H7 (cell line): ENCODE data around the gene AMER3. TPM values are rescaled to one million over a fixed set of nuclear protein-coding genes. Genes with fewer than 3 reads are reported as not detected.

ENCODE experiments used
- DNase-seq: peaks from one replicate; pipeline ENCODE4 v3.0.0; 2012
- H3K27me3 ChIP-seq: 2 replicates; pipeline ENCODE4 v1.6.0; 2011; ENCODE audit warnings: mild to moderate bottlenecking, low read length; ENCODE audit not compliant: control insufficient read depth, insufficient read depth
- H3K36me3 ChIP-seq: replicated peaks from 2 replicates; pipeline ENCODE4 v1.5.1; 2011; ENCODE audit warnings: low read length; ENCODE audit not compliant: control insufficient read depth, insufficient read depth
- H3K4me3 ChIP-seq: 2 replicates; pipeline ENCODE4 v1.5.1; 2011; ENCODE audit warnings: low read depth, mild to moderate bottlenecking, control low read depth, low read length, moderate library complexity; ENCODE audit not compliant: insufficient read depth
- total RNA-seq: library from RNA; depleted of rRNA; stranded (reverse); fragments of >200 nt; shearing (Covaris generic); gene quantifications from 2 replicates; pipeline ENCODE4 v1.2.3, GENCODE V29; 2014

The AMER3 gene
- total RNA-seq, 1 experiment from 2014 or later: 0.14 TPM

DNA sequence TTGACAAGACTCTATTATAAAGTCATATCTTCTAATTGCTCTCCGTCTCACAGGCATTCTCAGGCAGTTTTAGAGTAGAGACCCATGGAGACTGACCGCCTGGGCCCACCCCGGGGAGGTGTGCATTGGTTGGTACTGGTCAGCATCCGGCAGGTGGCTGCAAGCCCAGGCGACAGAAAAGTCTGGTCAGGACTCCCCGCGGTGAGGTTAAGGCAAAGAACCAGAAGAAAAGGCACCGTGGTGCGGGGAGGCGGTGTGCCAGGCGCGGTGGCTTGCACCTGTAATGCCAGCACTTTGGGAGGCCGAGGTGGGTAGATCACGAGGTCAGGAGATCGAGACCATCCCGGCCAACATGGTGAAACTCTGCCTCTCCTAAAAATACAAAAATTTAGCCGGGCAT is 32.5 kb downstream of the AMER3 start:
- no peak for DNase-seq
- Histone ChIP-seq H3K36me3 (no peaks in the 10 kb centered on the region), H3K4me3 (no peak overlapping the region), H3K27me3 (no peaks in the 10 kb centered on the region)

DNA sequence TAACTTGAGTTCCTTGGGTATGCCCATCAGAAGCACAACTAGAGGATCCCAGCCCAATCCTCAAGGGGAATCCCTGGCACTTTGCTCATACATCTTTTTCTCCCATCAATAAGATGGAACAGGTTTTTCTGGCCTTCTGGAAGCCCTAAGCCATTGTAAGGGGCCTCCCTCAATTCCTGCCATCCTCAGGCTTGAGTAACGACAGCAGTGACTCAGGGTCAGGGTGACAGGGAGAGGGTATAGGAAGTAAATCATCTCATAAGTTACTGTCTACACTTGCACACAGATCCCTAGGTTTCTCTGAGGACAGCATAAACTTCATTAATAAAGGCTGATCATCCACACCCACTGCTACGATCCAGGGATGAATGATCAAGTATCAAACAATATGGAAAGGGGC is 35.0 kb downstream of the AMER3 start:
- no peak overlapping the region for H3K4me3 ChIP-seq
- no peaks in the 10 kb centered on the region for H3K36me3 ChIP-seq
- no peak for DNase-seq
- no peaks in the 10 kb centered on the region for H3K27me3 ChIP-seq

DNA sequence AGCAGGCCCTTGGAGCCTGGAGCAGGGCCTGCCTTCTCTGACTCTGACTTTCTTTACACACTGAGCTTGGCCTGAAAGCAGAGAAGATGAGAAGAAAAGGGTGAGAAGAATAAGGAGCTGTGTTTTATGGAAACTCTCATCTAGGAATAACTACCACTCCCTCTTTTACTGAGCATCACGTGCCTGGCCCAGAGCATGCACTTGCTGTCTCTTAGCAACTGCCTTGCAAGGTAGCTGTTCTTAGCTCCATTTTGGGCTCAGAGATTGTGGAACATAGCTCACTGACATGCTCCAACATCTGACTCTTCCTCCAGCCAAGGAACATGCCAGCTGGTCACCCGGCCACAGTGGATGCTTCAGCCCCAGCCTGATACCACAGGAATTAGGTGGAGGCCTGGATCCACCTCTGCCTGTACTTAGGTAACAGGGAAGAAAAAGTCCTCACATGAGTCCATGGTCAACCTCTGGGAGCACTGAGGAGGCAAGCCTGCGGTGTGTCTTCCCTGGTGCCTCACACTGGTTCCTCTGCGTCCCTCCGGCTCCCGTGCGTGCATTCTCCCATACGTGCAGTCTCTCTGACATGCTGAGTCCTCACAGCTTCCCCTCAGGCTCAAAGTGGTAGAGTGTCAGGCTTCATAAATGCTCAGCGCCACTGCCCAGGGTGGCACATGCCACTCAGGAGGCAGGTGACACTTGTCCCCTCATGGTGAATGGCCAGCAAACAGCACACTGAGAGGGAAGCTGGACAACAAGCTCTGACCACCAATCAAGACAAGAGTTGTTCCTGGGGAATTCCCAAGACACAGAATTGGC is 35.7 kb downstream of the AMER3 start:
- Histone ChIP-seq H3K4me3 (no peak overlapping the region), H3K36me3 (no peaks in the 10 kb centered on the region), H3K27me3 (no peaks in the 10 kb centered on the region)
- DNase-seq: no peak

DNA sequence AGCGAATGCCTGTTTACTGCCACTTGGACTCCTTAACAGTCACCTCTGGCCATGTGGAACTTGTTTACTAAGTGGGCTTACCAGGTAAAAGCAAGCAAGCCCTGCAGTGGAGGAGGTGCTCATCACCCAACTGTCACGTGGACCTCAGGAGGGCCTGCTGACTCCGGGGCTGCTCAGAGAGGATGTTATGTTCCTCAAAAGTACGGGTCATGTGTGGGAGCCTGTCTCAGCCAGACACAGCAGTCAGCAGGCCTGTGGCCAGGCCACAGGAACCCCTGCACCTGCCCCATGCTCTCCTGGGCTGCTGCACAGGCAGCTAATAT is 36.2 kb downstream of the AMER3 start:
- Histone ChIP-seq H3K4me3 (no peak overlapping the region), H3K27me3 (no peaks in the 10 kb centered on the region), H3K36me3 (no peaks in the 10 kb centered on the region)
- no peak for DNase-seq

DNA sequence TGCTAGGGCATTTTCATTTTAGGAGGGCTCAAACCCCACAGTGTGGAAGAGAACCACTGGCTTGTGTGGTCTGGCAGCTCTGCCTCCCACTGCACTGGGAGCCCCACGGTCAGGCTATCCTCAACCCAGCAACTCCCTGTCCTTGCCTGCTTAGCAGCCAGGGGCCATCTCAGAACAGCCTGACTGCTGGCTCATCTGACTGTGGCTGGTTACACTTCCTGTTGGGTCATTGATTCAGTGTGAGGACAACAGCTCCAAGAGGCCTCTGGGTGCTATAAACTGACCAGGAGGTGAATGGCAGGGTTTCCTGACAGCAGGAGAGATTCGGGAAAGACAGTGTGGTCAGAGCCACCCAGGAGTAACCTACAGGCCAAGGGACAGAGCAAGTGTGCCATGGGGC is 40.1 kb downstream of the AMER3 start:
- no peak overlapping the region for H3K4me3 ChIP-seq
- no peaks in the 10 kb centered on the region for H3K36me3 ChIP-seq
- DNase-seq: no peak
- H3K27me3 ChIP-seq: peaks cover 10% of the 10 kb centered on the region

DNA sequence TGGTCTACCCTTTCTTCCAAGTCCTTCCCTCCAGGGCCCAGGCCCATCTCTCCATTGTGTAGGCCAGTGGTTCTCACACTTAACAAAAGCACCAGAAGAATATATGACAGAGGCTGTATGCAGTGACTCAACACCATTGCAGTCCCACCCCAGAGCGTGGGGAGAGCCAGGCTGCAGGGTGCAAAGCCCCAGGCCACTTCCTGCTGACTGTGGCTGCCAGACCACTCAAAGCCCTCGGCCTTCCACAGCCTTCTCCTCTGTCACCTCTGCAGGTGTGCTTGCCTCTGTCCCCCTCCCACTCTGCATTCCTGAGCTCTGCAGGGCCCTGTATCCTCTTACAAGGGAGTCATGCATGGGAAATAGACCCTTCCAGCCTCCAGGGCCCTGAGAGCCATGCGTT is 41.0 kb downstream of the AMER3 start:
- peaks cover 10% of the 10 kb centered on the region for H3K27me3 ChIP-seq
- no peaks in the 10 kb centered on the region for H3K36me3 ChIP-seq
- H3K4me3 ChIP-seq: no peak overlapping the region
- DNase-seq: peak; percentile 70

DNA sequence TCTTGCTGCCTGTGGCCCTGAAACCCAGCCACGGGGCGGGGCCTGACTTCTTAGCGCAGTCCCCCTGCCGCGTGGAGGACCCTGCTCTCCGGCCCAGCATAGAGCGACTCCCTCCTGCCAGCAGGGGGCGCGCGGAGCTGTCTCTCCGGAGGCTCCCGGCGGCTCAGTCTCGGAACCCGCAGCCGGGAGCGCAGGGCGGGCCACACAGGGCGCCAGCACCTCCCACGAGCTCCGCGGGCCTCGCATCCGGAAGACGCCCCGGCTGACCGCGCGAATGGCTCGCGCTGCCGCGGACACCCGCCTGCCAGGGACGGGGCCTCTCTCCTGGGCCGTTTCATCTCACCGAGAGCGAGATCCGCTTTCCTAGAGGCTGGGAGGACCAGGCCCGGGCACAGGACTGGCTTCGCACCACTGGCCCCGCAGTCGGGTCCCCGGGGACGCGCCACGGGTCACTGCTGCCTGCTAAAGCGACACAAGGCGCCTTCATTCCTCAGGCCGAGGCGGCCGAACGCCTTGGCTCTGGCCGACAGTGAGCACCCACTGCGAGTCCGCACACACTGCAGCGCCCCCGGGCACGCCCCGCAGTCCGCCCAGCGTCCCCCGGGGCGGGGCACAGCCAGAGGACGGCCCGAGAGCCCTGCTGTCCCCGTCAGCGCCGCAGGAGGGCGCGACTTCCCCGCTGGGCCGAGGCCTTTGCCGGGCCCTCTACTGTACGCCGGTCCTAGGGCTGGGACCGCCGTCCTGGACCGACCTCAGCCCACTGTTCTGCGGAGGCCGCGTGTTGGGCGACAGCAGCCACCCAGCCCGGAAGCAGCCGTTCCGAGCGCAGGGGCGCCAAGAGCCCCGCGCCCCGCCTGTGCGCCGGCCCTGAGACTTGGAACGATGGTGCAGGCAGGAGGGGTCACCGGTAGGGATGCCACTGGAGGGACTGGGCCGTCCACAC is 42.4 kb downstream of the AMER3 start:
- peak; percentile 95 for DNase-seq
- Histone ChIP-seq H3K36me3 (no peaks in the 10 kb centered on the region), H3K4me3 (peak overlapping the region; percentile 75), H3K27me3 (peaks cover 10% of the 10 kb centered on the region)

DNA sequence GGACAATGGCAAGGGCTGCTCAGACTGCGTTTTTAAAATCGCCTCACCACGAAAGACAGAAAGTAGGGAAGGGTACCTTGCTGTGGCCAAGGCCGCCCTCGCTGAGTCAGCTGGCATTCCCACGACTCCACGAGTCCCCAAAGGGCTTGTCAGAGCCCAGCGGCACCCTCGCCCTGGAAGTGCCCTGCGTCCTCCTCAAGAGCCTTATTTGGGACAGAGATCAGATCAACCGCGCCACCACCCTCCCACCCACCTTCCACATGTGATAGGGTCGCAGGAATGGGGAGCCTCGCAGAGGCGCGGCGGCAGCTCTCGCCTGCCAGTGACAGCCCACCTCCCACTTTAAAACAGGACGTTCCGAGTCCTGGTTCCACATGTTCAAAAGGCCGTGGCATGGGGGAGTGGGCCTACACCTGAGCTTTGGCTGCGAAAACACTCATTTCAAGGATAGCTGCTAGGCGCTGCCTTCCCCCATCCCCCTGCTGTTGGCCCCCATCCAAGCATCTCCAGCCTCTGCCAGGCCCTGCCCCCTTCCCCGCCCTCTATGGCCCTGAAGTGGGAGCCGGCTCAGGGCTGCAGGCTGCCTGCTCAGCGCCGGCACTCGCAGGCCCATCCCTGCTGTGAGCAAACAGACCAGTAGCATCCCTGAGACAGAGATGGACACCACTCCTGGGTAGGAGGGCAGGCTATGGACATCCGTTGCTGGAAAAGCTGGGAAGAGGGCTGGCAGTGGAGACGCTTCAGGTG is 43.3 kb downstream of the AMER3 start:
- peak overlapping the region; percentile 75 for H3K4me3 ChIP-seq
- H3K36me3 ChIP-seq: no peaks in the 10 kb centered on the region
- H3K27me3 ChIP-seq: peaks cover 10% of the 10 kb centered on the region
- DNase-seq: peak; percentile 91

DNA sequence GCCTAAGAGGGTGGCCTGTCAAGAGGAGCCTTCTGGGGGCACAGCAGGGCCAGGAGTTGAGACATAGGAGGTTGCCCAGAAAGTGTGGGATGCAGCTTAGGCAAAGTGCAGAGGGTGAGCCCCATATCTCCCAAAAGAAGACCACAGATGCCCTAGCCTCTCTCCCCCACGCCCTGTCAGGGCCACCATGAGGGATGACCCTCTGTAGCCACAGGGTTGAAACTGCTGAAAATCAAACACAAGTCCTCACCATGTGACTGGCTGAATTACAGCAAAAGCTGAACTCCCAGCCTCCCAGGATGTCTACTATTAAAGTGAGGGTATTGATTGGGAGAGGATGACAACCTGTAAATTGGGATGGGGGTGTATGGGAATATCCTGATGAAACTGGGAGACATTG is 44.0 kb downstream of the AMER3 start:
- DNase-seq: no peak
- Histone ChIP-seq H3K36me3 (no peaks in the 10 kb centered on the region), H3K4me3 (no peak overlapping the region), H3K27me3 (peaks cover 10% of the 10 kb centered on the region)

DNA sequence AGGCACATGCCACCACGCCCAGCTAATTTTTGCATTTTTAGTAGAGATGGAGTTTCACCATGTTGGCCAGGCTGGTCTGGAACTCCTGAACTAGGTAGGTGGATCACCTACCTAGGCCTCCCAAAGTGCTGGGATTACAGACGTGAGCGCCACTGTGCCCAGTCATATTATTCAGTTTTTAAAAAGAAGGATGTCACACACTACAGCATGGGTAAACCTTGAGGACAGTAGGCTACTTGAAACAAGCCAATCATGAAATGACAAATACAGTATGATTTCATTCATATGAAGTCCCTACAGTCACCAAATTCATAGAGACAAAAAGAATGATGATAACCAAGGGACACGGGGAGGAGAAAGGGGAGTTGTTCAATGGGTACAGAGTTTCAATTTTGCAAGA is 50.3 kb downstream of the AMER3 start:
- DNase-seq: no peak
- Histone ChIP-seq H3K36me3 (no peaks in the 10 kb centered on the region), H3K4me3 (no peak overlapping the region), H3K27me3 (no peaks in the 10 kb centered on the region)

DNA sequence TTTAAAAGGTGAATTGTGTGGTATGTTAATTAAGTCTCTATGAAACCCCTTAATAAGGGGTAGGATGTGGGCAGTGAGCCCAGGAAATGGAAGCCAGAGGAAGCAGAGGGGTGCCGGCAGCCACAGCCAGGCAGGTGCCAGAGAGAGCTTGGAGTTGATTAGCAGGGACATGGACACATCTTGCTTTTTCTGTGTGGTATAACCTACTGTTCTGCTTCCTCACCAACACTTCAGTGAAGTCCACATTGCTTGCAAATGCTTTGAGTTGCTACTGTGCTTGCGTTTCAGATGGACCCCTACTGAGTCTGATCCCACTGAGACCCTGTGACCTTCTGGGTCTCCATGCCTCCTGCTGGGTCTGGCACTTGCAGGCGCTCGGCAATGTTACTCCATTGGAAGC is 51.0 kb downstream of the AMER3 start:
- Histone ChIP-seq H3K4me3 (no peak overlapping the region), H3K27me3 (no peaks in the 10 kb centered on the region), H3K36me3 (no peaks in the 10 kb centered on the region)
- DNase-seq: peak; percentile 19

DNA sequence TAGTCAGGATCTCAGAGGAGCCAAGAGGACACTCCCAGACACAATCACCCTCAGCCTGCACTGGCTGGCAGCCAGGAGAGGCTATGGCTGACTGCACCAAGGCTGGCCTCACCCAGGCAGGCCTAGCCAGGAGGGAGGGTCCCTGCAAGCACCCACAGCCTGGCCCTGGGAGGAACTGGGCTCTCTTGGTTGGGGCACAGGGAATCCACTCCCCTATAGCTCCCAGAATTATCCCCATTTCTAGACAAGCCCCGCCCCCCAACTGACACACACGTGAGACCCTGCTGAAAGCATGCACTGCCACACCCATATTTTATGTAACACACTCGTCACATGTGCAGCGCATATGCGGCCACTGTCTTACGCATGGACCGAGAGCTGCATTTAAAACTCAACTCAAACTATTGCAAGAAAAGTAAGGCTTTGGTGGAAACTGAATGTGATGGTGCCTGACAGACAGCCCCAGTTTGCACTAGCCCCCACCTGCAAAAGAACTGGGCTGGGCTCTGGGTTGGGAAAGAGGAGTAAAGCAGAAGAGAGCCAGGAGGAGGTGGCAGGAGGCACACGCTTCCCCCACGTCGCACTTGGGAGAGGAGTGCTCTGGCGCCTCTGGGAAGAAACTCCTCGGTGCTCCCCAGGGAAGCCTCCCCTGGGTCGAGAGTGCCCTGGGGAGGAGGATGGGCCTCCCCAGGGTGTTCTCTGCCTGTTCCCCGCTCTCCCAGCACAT is 52.5 kb downstream of the AMER3 start:
- Histone ChIP-seq H3K4me3 (no peak overlapping the region), H3K36me3 (no peaks in the 10 kb centered on the region), H3K27me3 (no peaks in the 10 kb centered on the region)
- DNase-seq: peak; percentile 22

DNA sequence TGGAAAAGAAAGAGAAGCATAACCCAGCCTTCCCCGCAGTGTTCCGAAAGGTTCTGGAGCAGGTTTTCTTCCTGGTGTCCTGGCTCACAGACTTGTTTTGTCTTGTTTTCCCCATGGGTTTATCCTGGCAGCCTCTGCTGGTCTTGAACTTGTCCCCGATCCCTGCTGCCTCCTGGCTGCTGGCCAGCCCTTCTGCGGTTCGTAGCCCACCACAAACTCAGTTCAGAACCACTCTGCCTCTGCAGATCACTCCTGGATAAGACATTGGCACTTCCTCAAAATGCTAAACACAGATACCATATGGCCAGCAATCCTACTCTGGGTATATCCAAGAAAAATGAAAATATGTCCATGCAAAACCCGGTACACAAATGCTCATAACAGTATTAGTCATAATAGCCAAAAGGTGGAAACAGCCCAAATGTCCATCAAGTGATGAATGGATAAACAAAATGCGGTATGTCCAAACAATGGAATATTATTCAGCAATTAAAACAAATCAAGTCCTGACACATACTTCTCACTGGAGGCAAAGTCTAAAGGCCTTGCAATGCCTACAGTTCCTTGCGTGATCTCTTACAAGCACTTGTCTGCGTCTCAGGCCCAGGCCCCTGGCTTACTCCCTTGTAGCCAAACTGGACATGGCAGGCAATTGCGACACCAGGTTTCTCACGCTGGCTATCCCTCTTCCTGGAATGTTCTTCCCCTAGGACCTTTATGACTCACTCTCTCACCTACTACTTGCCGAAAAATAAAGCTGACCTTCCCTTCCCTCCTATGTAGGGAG is 53.3 kb downstream of the AMER3 start:
- Histone ChIP-seq H3K36me3 (no peaks in the 10 kb centered on the region), H3K4me3 (no peak overlapping the region), H3K27me3 (no peaks in the 10 kb centered on the region)
- peak; percentile 15 for DNase-seq
